Aorta (tissue), 5 donors: ENCODE results near the gene TBC1D23. TPM values are rescaled to one million over a fixed set of nuclear protein-coding genes. Genes with fewer than 3 reads are reported as not detected.

Experiments used
- ATAC-seq: fragments of 200-7000 bp; cut with Tn5 transposase; one replicate; pipeline ENCODE4 v1.9.1; 2022; ENCODE audit warnings: moderate library complexity; ENCODE audit not compliant: low FRiP score
- DNase-seq, 2 donors: peaks; one replicate each; pipeline ENCODE4 v3.0.0-alpha.2; 2020
- H3K27ac ChIP-seq, 2 donors: one replicate each; pipeline ENCODE4 v1.5.1; 2013; ENCODE audit warnings: low read length in 2 of 2, mild to moderate bottlenecking in 2 of 2, moderate library complexity in 2 of 2, control low read depth in 1 of 2, inconsistent platforms in 1 of 2, low read depth in 1 of 2
- H3K27me3 ChIP-seq, 2 donors: one replicate each; pipeline ENCODE4 v1.6.1; 2013; ENCODE audit warnings: control low read depth in 1 of 2, low read length in 1 of 2, mild to moderate bottlenecking in 1 of 2, moderate library complexity in 1 of 2; ENCODE audit not compliant: insufficient read depth in 2 of 2, control insufficient read depth in 1 of 2
- H3K36me3 ChIP-seq, 2 donors: one replicate each; pipeline ENCODE4 v1.6.1; 2013; ENCODE audit warnings: control low read depth in 1 of 2, low read length in 1 of 2, mild to moderate bottlenecking in 1 of 2; ENCODE audit not compliant: insufficient read depth in 2 of 2, control insufficient read depth in 1 of 2
- H3K4me1 ChIP-seq, 2 donors: one replicate each; pipeline ENCODE4 v1.6.1; 2013; ENCODE audit warnings: low read length in 2 of 2, control low read depth in 1 of 2, mild to moderate bottlenecking in 1 of 2, moderate library complexity in 1 of 2; ENCODE audit not compliant: insufficient read depth in 2 of 2, control insufficient read depth in 1 of 2
- H3K4me3 ChIP-seq, 2 donors: one replicate each; pipeline ENCODE4 v1.5.1; 2013; ENCODE audit warnings: low read length in 2 of 2, control low read depth in 1 of 2, mild to moderate bottlenecking in 1 of 2
- H3K9me3 ChIP-seq: one replicate; pipeline ENCODE4 v1.6.1; 2013; ENCODE audit warnings: mild to moderate bottlenecking, low read length; ENCODE audit not compliant: control insufficient read depth
- WGBS, 2 donors: extraction: QIAGEN DNeasy Blood & Tissue Kit; methylation state at CpG; one replicate each; pipeline ENCODE4 v1.1.7; 2013; 5-methylcytosine and 5-hydroxymethylcytosine counted together
- intact Hi-C, 2 donors: fragments of 100-400 bp; cut with DNase I; formaldehyde crosslinking; loops; one replicate each; pipeline versions ENCODE4 v1.14.2 to v1.15.0; 2022
- polyA plus RNA-seq, 2 donors: library from polyadenylated mRNA; stranded (reverse); fragments of 200-250 nt; gene quantifications; one replicate each; pipeline ENCODE4 v1.2.3, GENCODE V29; 2013
- total RNA-seq, 2 donors: library from RNA; stranded (reverse); fragmentation: NEBNext Ultra II Directional; extraction: Animal tissue kit (Norgen Biotek cat#: 25700); gene quantifications; one replicate each; pipeline ENCODE4 v1.2.1, GENCODE V29; 2021
- donor health status: healthy with polysubstance abuse.
- donor health status: Bipolar disorder and iron deficiency.
- donor health status: DM: no; HTN: no; CAD: no.
- donor health status: DM: no; HTN: no; CAD: no.
- donor health status: DM: yes; HTN: yes; CAD: no.

TBC1D23 gene
- total and polyA plus RNA-seq, 4 donors = 19.5 to 59.3 (median 33.3) TPM

DNA sequence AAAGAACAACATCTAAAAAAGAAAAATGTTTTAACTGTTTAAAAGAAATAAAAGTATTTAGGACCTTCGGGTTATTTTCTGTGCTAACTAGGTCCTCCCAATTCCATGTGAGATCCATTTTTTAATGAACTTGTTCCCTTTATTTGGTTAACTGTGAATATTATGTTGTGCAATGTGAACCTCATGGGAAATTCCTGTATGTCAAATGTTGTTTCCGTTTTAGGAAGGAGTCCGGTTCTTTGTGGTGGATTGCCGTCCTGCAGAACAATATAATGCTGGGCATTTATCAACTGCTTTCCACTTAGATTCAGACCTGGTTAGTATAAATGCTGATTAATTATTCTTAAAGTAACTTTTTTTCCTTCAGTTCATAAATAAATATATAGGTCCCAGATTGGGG lies 38.2 kb downstream of the TBC1D23 start:
- intact Hi-C loops = no loop called here
- Histone ChIP-seq H3K4me3 (no peak overlapping the region), H3K36me3 (peaks cover 0 to 3% of the 10 kb centered on the region in 2 donors), H3K27ac (no peak overlapping the region), H3K4me1 (no peaks in the 10 kb centered on the region), H3K27me3 (no peaks in the 10 kb centered on the region), H3K9me3 (no peaks in the 10 kb centered on the region)
- 65 to 80% methylated on average over 4 of the region's 4 CpGs for WGBS, 2 donors
- DNase-seq (no peak), ATAC-seq (no peak)

GRCh38 chr3:100306695-100307094 lies 45.9 kb downstream of the TBC1D23 start:
- Histone ChIP-seq H3K4me3 (no peak overlapping the region), H3K36me3 (peaks cover 0 to 2% of the 10 kb centered on the region in 2 donors), H3K4me1 (no peaks in the 10 kb centered on the region), H3K27ac (no peak overlapping the region), H3K9me3 (no peaks in the 10 kb centered on the region), H3K27me3 (no peaks in the 10 kb centered on the region)
- WGBS, 2 donors = 80 to 85% methylated on average over 1 of the region's 1 CpG
- DNase-seq (no peak), ATAC-seq (no peak)
- intact Hi-C loops = no loop called here

DNA sequence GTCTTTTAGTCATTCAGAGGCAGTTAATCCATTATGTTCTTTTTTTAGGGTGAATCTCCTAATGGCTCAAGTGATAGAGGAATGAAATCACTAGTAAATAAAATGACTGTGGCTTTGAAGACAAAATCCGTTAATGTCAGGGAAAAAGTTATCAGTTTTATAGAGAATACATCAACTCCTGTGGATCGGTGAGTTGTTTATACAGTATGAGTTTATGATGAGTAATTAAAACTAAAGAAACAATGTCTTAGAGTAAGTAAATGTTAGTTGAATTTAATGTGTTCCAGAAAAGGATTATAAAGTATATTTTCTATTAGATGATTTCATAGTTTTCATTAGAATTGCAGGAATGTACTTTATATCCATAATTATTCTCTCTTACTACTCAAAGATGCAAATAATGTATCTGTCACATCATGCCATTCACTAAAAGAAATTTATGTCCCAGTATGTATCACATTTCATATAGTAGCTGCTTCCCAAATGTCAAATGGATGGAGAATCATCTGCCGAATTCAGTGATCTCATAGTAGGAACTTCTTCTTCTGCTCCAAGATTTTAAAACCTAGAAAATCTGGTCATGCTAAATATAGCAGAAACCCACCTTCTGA lies 49.7 kb downstream of the TBC1D23 start:
- H3K27ac ChIP-seq = no peak overlapping the region
- no peak overlapping the region for H3K4me3 ChIP-seq
- H3K27me3 ChIP-seq = no peaks in the 10 kb centered on the region
- H3K4me1 ChIP-seq = no peaks in the 10 kb centered on the region
- ATAC-seq (no peak), DNase-seq (no peak)
- intact Hi-C loops = no loop called here
- no peaks in the 10 kb centered on the region for H3K9me3 ChIP-seq
- H3K36me3 ChIP-seq = peaks cover 0 to 4% of the 10 kb centered on the region in 2 donors
- 88 to 91% methylated on average over 3 of the region's 3 CpGs for WGBS, 2 donors

DNA sequence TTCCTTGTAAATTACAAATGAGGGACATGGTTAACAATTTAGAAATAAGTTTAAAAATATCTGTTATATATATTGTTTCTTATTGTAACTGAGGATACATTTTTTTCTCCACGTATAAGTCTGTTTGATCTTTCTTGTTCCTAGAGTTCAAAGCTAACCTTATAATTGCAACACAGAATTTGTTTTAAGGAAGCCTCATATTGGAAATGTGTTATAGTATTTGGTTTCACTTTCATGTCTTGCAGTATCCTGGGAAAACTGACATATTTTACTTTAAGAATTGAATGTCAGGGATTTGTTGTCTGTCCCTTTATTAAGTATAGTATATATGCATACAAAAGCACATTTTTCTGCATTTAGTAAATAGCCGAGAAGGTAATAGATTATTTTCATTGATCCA lies 50.2 kb downstream of the TBC1D23 start:
- peaks cover 1 to 4% of the 10 kb centered on the region in 2 donors for H3K36me3 ChIP-seq
- no peaks in the 10 kb centered on the region for H3K27me3 ChIP-seq
- DNase-seq (no peak), ATAC-seq (no peak)
- H3K4me1 ChIP-seq = no peaks in the 10 kb centered on the region
- 75 to 88% methylated on average over 2 of the region's 2 CpGs for WGBS, 2 donors
- no peak overlapping the region for H3K27ac ChIP-seq
- H3K9me3 ChIP-seq = no peaks in the 10 kb centered on the region
- intact Hi-C loops = no loop called here
- H3K4me3 ChIP-seq = no peak overlapping the region

GRCh38 chr3:100316641-100317069 lies 55.9 kb downstream of the TBC1D23 start:
- DNase-seq (no peak), ATAC-seq (peak; percentile 83)
- Histone ChIP-seq H3K27me3 (no peaks in the 10 kb centered on the region), H3K9me3 (no peaks in the 10 kb centered on the region), H3K36me3 (peaks cover 2 to 3% of the 10 kb centered on the region in 2 donors), H3K27ac (no peak overlapping the region), H3K4me3 (no peak overlapping the region), H3K4me1 (no peaks in the 10 kb centered on the region)
- 21 to 24% methylated on average over 8 of the region's 8 CpGs for WGBS, 2 donors
- intact Hi-C loops = loop anchor here (5.0 kb wide), 1 partner anchor 276 kb away; no protein-coding TSS in a partner anchor

GRCh38 chr3:100317912-100318311 lies 57.1 kb downstream of the TBC1D23 start:
- 82 to 84% methylated on average over 2 of the region's 2 CpGs for WGBS, 2 donors
- H3K36me3 ChIP-seq = peaks cover 2 to 3% of the 10 kb centered on the region in 2 donors
- DNase-seq = no peak
- no peaks in the 10 kb centered on the region for H3K27me3 ChIP-seq
- H3K27ac ChIP-seq = no peak overlapping the region
- no peaks in the 10 kb centered on the region for H3K9me3 ChIP-seq
- H3K4me3 ChIP-seq = no peak overlapping the region
- intact Hi-C loops = loop anchor here (5.0 kb wide), 1 partner anchor 274 kb away; no protein-coding TSS in a partner anchor
- no peaks in the 10 kb centered on the region for H3K4me1 ChIP-seq
- no peak for ATAC-seq

- ATAC-seq (no peak), DNase-seq (no peak)
- Histone ChIP-seq H3K27ac (no peak overlapping the region), H3K4me3 (no peak overlapping the region), H3K9me3 (no peaks in the 10 kb centered on the region), H3K36me3 (peaks cover 0 to 3% of the 10 kb centered on the region in 2 donors), H3K4me1 (no peaks in the 10 kb centered on the region), H3K27me3 (no peaks in the 10 kb centered on the region)
- WGBS, 2 donors = 90 to 91% methylated on average over 2 of the region's 2 CpGs
- intact Hi-C loops = loop anchor here (5.0 kb wide), 1 partner anchor 272 kb away; no protein-coding TSS in a partner anchor
Observed at GRCh38 chr3:100319951-100320350, 59.2 kb downstream of the TBC1D23 start.

DNA sequence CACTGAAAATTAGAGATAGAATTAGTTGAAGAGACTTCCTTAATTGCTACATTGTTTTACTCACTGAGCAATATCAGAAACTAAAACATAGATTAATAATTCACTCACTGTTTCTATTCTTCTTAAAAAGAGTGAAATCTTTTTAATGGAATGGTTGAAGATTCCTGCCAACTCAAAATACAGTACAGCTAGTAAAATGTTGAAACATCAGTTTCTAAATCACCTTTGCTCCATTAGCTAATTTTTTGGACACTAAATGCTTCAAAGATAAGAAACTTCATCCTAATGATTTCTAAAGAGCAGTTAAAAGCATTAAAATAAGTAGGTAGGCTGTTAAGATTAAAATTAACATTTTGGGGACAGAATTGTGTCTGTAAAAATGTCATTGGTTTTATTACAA lies 63.3 kb downstream of the TBC1D23 start:
- Histone ChIP-seq H3K9me3 (no peaks in the 10 kb centered on the region), H3K36me3 (peaks cover 0 to 2% of the 10 kb centered on the region in 2 donors), H3K4me1 (no peaks in the 10 kb centered on the region), H3K27ac (no peak overlapping the region), H3K4me3 (no peak overlapping the region), H3K27me3 (no peaks in the 10 kb centered on the region)
- ATAC-seq (no peak), DNase-seq (no peak)
- intact Hi-C loops = no loop called here

GRCh38 chr3:100325827-100326226 lies 65.0 kb downstream of the TBC1D23 start:
- Histone ChIP-seq H3K4me3 (no peak overlapping the region), H3K36me3 (peaks cover 0 to 2% of the 10 kb centered on the region in 2 donors), H3K4me1 (no peaks in the 10 kb centered on the region), H3K27me3 (no peaks in the 10 kb centered on the region), H3K27ac (no peak overlapping the region), H3K9me3 (no peaks in the 10 kb centered on the region)
- ATAC-seq (no peak), DNase-seq (no peak)
- intact Hi-C loops = loop anchor here in 1 of 2 donors (1.0 kb wide), 1 partner anchor 22 kb away; no protein-coding TSS in a partner anchor
